Bone marrow (tissue), 2 donors: Measurements from ENCODE around the gene TTBK2.

Experiments used
- DNase-seq, 2 donors: peaks; one replicate each; lab custom pipeline; 2025; lab: John Stamatoyannopoulos, UW

TTBK2 gene

GRCh38 chr15:42726114-42726513, 194.5 kb downstream of the TTBK2 start:
- no peak for DNase-seq

GRCh38 chr15:42725331-42725903, 195.2 kb downstream of the TTBK2 start:
- no peak for DNase-seq

GRCh38 chr15:42724276-42724675, 196.3 kb downstream of the TTBK2 start:
- DNase-seq: no peak

GRCh38 chr15:42723068-42723467, 197.5 kb downstream of the TTBK2 start:
- no peak for DNase-seq

GRCh38 chr15:42721916-42722315, 198.7 kb downstream of the TTBK2 start:
- DNase-seq: no peak

- DNase-seq: no peak
These were observed 199.6 kb downstream of the TTBK2 start for GRCh38 chr15:42721016-42721415.

GRCh38 chr15:42720071-42720470, 200.5 kb downstream of the TTBK2 start:
- no peak for DNase-seq

- DNase-seq: no peak
These were observed 201.5 kb downstream of the TTBK2 start for GRCh38 chr15:42719043-42719442.

GRCh38 chr15:42716626-42717025, 204.0 kb downstream of the TTBK2 start:
- DNase-seq: no peak

GRCh38 chr15:42716125-42716524, 204.5 kb downstream of the TTBK2 start:
- no peak for DNase-seq

- no peak for DNase-seq
These were observed 208.0 kb downstream of the TTBK2 start for GRCh38 chr15:42712584-42712983.

- no peak for DNase-seq
These were observed 208.8 kb downstream of the TTBK2 start for GRCh38 chr15:42711746-42712145.

GRCh38 chr15:42710662-42711061, 209.9 kb downstream of the TTBK2 start:
- no peak for DNase-seq

GRCh38 chr15:42707873-42708544, 212.6 kb downstream of the TTBK2 start:
- no peak for DNase-seq

GRCh38 chr15:42707068-42707467, 213.5 kb downstream of the TTBK2 start:
- DNase-seq: no peak

GRCh38 chr15:42705336-42705735, 215.2 kb downstream of the TTBK2 start:
- DNase-seq: no peak

- DNase-seq: peak in 1 of 2 donors; percentile 45
These were observed 216.1 kb downstream of the TTBK2 start for GRCh38 chr15:42704492-42704926.

GRCh38 chr15:42696626-42697025, 224.0 kb downstream of the TTBK2 start:
- DNase-seq: no peak

- DNase-seq: no peak
These were observed 225.0 kb downstream of the TTBK2 start for GRCh38 chr15:42695527-42696071.

GRCh38 chr15:42694398-42694797, 226.2 kb downstream of the TTBK2 start:
- no peak for DNase-seq

- no peak for DNase-seq
These were observed 226.6 kb downstream of the TTBK2 start for GRCh38 chr15:42693942-42694341.

- no peak for DNase-seq
These were observed 227.1 kb downstream of the TTBK2 start for GRCh38 chr15:42693496-42693895.

GRCh38 chr15:42692997-42693396, 227.6 kb downstream of the TTBK2 start:
- no peak for DNase-seq

- no peak for DNase-seq
These were observed 228.0 kb downstream of the TTBK2 start for GRCh38 chr15:42692536-42692935.
